ENCODE data around the gene EXO1. TPM values are rescaled to one million over a fixed set of nuclear protein-coding genes. Genes with fewer than 3 reads are reported as not detected.

The EXO1 gene
- total RNA-seq, 2 donors from 2014 or later = 21.7 to 30.9 TPM

DNA sequence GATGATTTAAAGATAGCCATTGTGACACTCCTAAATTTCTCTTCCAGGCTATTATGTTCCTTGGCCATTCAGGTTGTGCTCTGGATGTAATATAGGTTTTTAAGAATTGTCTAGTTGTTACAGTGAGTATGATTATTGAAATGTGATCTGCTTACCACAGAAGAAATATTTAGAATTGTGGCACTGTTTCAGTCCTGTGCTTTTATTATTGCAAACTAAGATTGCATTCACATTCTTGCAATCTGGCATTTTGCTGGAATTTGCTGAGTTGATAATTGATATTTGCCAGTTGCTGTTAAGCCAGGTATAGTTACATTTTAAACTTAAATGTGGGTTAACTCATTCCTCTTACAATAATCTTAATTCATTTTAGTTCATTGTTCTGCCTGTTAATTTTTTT, 22.3 kb downstream of the EXO1 start:
- H3K4me1 Mint-ChIP-seq = no peaks in the 10 kb centered on the region
- H3K36me3 ChIP-seq (ENCODE audit: control insufficient read depth, insufficient read depth, low read length) = peaks cover 52% of the 10 kb centered on the region
- H3K27ac Mint-ChIP-seq = no peak overlapping the region
- no peaks in the 10 kb centered on the region for H3K9me3 Mint-ChIP-seq
- H3K4me3 Mint-ChIP-seq = no peak overlapping the region
- H3K9ac ChIP-seq (ENCODE audit: extremely low read depth, low read length, poor library complexity, severe bottlenecking) = no peak overlapping the region
- H3K27ac ChIP-seq (ENCODE audit: low read depth, low read length) = no peak overlapping the region
- DNase-seq = no peak
- H3K9me3 ChIP-seq (ENCODE audit: control insufficient read depth, low read length) = no peaks in the 10 kb centered on the region
- no peak overlapping the region for H3K4me3 ChIP-seq (ENCODE audit: low read length)
- H3K27me3 Mint-ChIP-seq (ENCODE audit: insufficient read depth) = no peaks in the 10 kb centered on the region
- no peak for TF ChIP-seq CTCF (conservative IDR thresholded peaks at IDR 0.05)
- no peaks in the 10 kb centered on the region for H3K27me3 ChIP-seq (ENCODE audit: control insufficient read depth, insufficient read depth, low read length, poor library complexity, severe bottlenecking)
- H3K4me1 ChIP-seq (ENCODE audit: control insufficient read depth, insufficient read depth, low read length) = no peaks in the 10 kb centered on the region
- H3K36me3 Mint-ChIP-seq (ENCODE audit: low read depth) = peaks cover 43% of the 10 kb centered on the region

DNA sequence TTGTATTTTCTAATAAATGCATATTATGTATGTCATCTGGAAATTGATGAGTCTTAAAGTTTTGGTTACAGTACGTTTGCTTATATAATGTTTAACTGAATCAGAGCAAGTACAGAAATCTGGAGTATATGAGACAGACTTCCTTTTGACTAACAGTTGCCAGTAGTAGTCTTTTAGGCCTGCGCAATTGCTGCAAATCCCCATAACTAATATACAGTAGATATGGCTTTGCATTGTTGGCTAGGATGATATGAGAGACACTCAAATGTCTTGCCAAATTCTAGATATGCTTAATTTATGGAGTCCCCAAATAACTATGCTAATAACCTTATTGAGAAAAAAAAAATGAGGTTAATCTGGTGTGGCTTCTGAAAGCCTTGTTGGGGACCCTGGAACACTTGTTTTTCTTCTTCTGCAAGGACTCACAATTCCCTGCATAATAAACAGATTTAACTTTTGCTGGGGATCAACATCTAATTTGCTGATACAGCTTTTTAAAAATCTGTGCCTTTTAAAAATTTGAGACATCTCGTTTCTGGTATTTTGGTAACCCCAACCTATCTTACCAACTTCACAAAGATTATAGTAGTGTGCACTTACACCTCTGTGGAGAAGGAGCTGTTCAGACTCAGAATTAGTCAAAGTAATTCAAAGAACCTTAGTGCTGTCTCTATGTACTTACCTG, 22.9 kb downstream of the EXO1 start:
- Mint-ChIP-seq H3K9me3 (no peaks in the 10 kb centered on the region), H3K4me3 (no peak overlapping the region), H3K4me1 (no peaks in the 10 kb centered on the region), H3K36me3 (ENCODE audit: low read depth) (peaks cover 40% of the 10 kb centered on the region), H3K27ac (no peak overlapping the region), H3K27me3 (ENCODE audit: insufficient read depth) (no peaks in the 10 kb centered on the region)
- Histone ChIP-seq H3K27ac (ENCODE audit: low read depth, low read length) (no peak overlapping the region), H3K4me3 (ENCODE audit: low read length) (no peak overlapping the region), H3K27me3 (ENCODE audit: control insufficient read depth, insufficient read depth, low read length, poor library complexity, severe bottlenecking) (no peaks in the 10 kb centered on the region), H3K36me3 (ENCODE audit: control insufficient read depth, insufficient read depth, low read length) (peaks cover 47% of the 10 kb centered on the region), H3K9ac (ENCODE audit: extremely low read depth, low read length, poor library complexity, severe bottlenecking) (no peak overlapping the region), H3K9me3 (ENCODE audit: control insufficient read depth, low read length) (no peaks in the 10 kb centered on the region), H3K4me1 (ENCODE audit: control insufficient read depth, insufficient read depth, low read length) (no peaks in the 10 kb centered on the region)
- 86 to 91% methylated on average over 2 of the region's 3 CpGs for WGBS, 2 experiments (ENCODE audit: insufficient coverage in 1 of 2, insufficient read length in 1 of 2)
- no peak for DNase-seq
- TF ChIP-seq CTCF (conservative IDR thresholded peaks at IDR 0.05) = no peak

DNA sequence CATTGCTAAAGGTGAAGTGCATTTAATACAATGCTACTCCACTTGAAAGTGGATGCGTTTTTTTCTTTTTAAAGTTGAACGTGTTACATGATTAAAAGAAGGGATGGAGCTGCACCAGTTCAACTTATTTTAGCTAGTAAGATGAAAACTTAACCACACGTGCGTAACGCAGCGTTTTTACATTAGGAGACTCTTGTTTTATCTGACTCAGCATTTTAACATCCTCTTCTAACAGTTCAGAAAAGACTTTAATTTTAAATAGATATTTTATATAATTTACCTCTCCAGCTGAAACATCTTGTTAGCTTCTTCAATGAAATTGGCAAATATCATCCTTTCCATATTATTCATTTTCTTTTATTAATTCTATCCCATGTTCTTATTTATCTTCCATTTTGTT, 33.4 kb downstream of the EXO1 start:
- Mint-ChIP-seq H3K27me3 (ENCODE audit: insufficient read depth) (no peaks in the 10 kb centered on the region), H3K9me3 (no peaks in the 10 kb centered on the region), H3K27ac (no peak overlapping the region), H3K36me3 (ENCODE audit: low read depth) (peaks cover 37% of the 10 kb centered on the region), H3K4me1 (no peaks in the 10 kb centered on the region), H3K4me3 (no peak overlapping the region)
- Histone ChIP-seq H3K27ac (ENCODE audit: low read depth, low read length) (no peak overlapping the region), H3K36me3 (ENCODE audit: control insufficient read depth, insufficient read depth, low read length) (peaks cover 45% of the 10 kb centered on the region), H3K9me3 (ENCODE audit: control insufficient read depth, low read length) (no peaks in the 10 kb centered on the region), H3K27me3 (ENCODE audit: control insufficient read depth, insufficient read depth, low read length, poor library complexity, severe bottlenecking) (no peaks in the 10 kb centered on the region), H3K9ac (ENCODE audit: extremely low read depth, low read length, poor library complexity, severe bottlenecking) (no peak overlapping the region), H3K4me3 (ENCODE audit: low read length) (no peak overlapping the region), H3K4me1 (ENCODE audit: control insufficient read depth, insufficient read depth, low read length) (no peaks in the 10 kb centered on the region)
- 91 to 97% methylated on average over 5 to 6 of the region's 6 CpGs for WGBS, 2 experiments (ENCODE audit: insufficient coverage in 1 of 2, insufficient read length in 1 of 2)
- no peak for TF ChIP-seq CTCF (conservative IDR thresholded peaks at IDR 0.05)
- DNase-seq = no peak

Measured in endodermal cell (in vitro differentiated cells).